ENCODE measurements around the gene ATRNL1.

Gene ATRNL1

DNA sequence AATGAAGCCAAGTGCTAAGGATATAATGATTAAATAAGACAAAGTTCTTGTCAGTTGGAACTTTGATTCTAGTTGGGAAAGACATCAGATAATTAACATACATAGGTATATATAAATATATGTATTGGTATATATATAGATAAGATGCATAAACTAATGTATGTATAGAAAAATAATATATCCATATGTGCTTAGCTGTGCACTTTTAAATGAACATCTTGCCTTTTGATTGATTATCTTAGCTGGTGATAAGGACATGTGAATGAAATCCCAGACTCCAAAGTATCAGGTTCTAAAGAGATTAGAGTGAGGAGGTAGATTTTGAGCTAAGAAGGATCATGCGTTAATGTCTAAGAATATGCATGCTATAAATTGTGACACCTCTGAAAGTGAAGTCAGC lies 822.3 kb downstream of the ATRNL1 start:
- H3K36me3 ChIP-seq (ENCODE audit: insufficient read depth, low read length) = no peaks in the 10 kb centered on the region
- no peaks in the 10 kb centered on the region for H3K9me3 ChIP-seq (ENCODE audit: low read length)
- no peak overlapping the region for H3K9ac ChIP-seq (ENCODE audit: low read length)
- H3F3A ChIP-seq (ENCODE audit: insufficient read depth, low read length) = no peaks in the 10 kb centered on the region
- H3K27ac ChIP-seq (ENCODE audit: low read depth, low read length, poor library complexity, severe bottlenecking) = no peak overlapping the region
- H3K4me2 ChIP-seq (ENCODE audit: low read length) = no peak overlapping the region
- H2AFZ ChIP-seq (ENCODE audit: low read length) = no peak overlapping the region
- H4K20me1 ChIP-seq (ENCODE audit: insufficient read depth, low read length) = no peaks in the 10 kb centered on the region
- no peaks in the 10 kb centered on the region for H3K79me2 ChIP-seq (ENCODE audit: insufficient read depth, low read length)
- H3K4me3 ChIP-seq (ENCODE audit: low read depth, low read length, poor library complexity, severe bottlenecking) = no peak overlapping the region
- H3K27me3 ChIP-seq (ENCODE audit: insufficient read depth, low read length) = no peaks in the 10 kb centered on the region
- H3K9me2 ChIP-seq (ENCODE audit: low read depth, low read length) = no peaks in the 10 kb centered on the region
- H3K4me1 ChIP-seq (ENCODE audit: insufficient read depth, low read length, severe bottlenecking) = no peaks in the 10 kb centered on the region
- no peak for TF ChIP-seq EZH2 (IDR thresholded peaks at IDR 0.05; ENCODE audit: borderline replicate concordance, low read length)
- TF ChIP-seq, protein P1, sequence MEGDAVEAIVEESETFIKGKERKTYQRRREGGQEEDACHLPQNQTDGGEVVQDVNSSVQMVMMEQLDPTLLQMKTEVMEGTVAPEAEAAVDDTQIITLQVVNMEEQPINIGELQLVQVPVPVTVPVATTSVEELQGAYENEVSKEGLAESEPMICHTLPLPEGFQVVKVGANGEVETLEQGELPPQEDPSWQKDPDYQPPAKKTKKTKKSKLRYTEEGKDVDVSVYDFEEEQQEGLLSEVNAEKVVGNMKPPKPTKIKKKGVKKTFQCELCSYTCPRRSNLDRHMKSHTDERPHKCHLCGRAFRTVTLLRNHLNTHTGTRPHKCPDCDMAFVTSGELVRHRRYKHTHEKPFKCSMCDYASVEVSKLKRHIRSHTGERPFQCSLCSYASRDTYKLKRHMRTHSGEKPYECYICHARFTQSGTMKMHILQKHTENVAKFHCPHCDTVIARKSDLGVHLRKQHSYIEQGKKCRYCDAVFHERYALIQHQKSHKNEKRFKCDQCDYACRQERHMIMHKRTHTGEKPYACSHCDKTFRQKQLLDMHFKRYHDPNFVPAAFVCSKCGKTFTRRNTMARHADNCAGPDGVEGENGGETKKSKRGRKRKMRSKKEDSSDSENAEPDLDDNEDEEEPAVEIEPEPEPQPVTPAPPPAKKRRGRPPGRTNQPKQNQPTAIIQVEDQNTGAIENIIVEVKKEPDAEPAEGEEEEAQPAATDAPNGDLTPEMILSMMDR (IDR thresholded peaks at IDR 0.05; ENCODE audit: low read length) = no peak

- Histone ChIP-seq H3K9me2 (ENCODE audit: low read depth, low read length) (no peaks in the 10 kb centered on the region), H3K9ac (ENCODE audit: low read length) (no peak overlapping the region), H3K4me2 (ENCODE audit: low read length) (no peak overlapping the region), H4K20me1 (ENCODE audit: insufficient read depth, low read length) (no peaks in the 10 kb centered on the region), H3K79me2 (ENCODE audit: insufficient read depth, low read length) (no peaks in the 10 kb centered on the region), H3K4me3 (ENCODE audit: low read depth, low read length, poor library complexity, severe bottlenecking) (no peak overlapping the region), H3K36me3 (ENCODE audit: insufficient read depth, low read length) (no peaks in the 10 kb centered on the region), H3K27me3 (ENCODE audit: insufficient read depth, low read length) (no peaks in the 10 kb centered on the region), H3K9me3 (ENCODE audit: low read length) (no peaks in the 10 kb centered on the region), H3K27ac (ENCODE audit: low read depth, low read length, poor library complexity, severe bottlenecking) (no peak overlapping the region), H3K4me1 (ENCODE audit: insufficient read depth, low read length, severe bottlenecking) (no peaks in the 10 kb centered on the region), H3F3A (ENCODE audit: insufficient read depth, low read length) (no peaks in the 10 kb centered on the region), H2AFZ (ENCODE audit: low read length) (no peak overlapping the region)
- TF ChIP-seq, protein P1 (IDR thresholded peaks at IDR 0.05; ENCODE audit: low read length) = no peak
- no peak for TF ChIP-seq EZH2 (IDR thresholded peaks at IDR 0.05; ENCODE audit: borderline replicate concordance, low read length)
These were observed 825.6 kb downstream of the ATRNL1 start for GRCh38 chr10:115918812-115919211.

DNA sequence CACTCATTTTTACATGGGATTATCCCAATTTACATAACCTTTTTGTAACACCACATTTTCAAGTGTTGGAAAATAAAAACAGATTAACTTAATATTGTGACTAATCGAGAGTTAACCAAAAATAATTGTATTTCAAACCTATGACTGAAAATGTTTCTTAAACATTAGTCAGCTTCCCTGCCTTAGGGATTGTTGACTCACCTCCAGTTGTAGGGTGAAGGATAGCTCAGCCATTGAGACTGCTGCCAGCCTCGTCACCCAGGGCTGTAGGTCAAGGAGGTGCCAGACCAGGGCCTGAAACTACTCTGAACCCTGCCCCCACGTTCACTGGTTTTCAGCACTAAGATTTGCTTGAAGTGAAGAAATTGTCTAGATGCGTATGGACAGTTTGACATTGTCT lies 828.6 kb downstream of the ATRNL1 start:
- no peaks in the 10 kb centered on the region for H3K9me3 ChIP-seq (ENCODE audit: low read length)
- no peaks in the 10 kb centered on the region for H3K4me1 ChIP-seq (ENCODE audit: insufficient read depth, low read length, severe bottlenecking)
- no peak overlapping the region for H3K4me2 ChIP-seq (ENCODE audit: low read length)
- TF ChIP-seq, protein P1 (IDR thresholded peaks at IDR 0.05; ENCODE audit: low read length) = no peak
- no peak for TF ChIP-seq EZH2 (IDR thresholded peaks at IDR 0.05; ENCODE audit: borderline replicate concordance, low read length)
- H3K4me3 ChIP-seq (ENCODE audit: low read depth, low read length, poor library complexity, severe bottlenecking) = no peak overlapping the region
- no peaks in the 10 kb centered on the region for H3K9me2 ChIP-seq (ENCODE audit: low read depth, low read length)
- H3K36me3 ChIP-seq (ENCODE audit: insufficient read depth, low read length) = no peaks in the 10 kb centered on the region
- no peaks in the 10 kb centered on the region for H3K27me3 ChIP-seq (ENCODE audit: insufficient read depth, low read length)
- no peaks in the 10 kb centered on the region for H4K20me1 ChIP-seq (ENCODE audit: insufficient read depth, low read length)
- no peaks in the 10 kb centered on the region for H3K79me2 ChIP-seq (ENCODE audit: insufficient read depth, low read length)
- no peak overlapping the region for H3K9ac ChIP-seq (ENCODE audit: low read length)
- H2AFZ ChIP-seq (ENCODE audit: low read length) = no peak overlapping the region
- H3F3A ChIP-seq (ENCODE audit: insufficient read depth, low read length) = no peaks in the 10 kb centered on the region
- no peak overlapping the region for H3K27ac ChIP-seq (ENCODE audit: low read depth, low read length, poor library complexity, severe bottlenecking)

Data from OCI-LY1 (cell line).